ENCODE data around the gene GSTO1.

DNA sequence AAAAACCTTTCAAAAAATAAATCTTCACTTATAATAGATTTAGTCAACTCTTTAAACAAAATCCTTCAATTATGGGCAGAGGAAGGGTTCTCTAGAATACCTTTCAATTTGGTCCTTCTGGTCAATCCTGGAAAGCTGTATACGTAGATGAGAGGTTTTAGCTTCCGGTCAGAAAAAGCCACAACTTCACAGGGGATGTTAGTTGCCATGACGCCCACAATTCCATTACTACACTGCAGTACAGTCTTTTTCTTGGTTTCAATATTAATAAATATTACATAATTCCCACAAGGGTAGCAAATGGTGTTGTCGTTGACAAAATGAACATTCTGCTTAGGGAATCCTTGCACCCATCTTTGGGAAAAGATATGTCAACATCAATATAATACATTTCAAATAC is 24.2 kb upstream of the GSTO1 start:
- TF ChIP-seq POLR2AphosphoS5 (IDR thresholded peaks at IDR 0.05; ENCODE audit: low read depth, low read length): no peak
- no peak for TF ChIP-seq POLR2A (IDR thresholded peaks at IDR 0.05; ENCODE audit: low read depth, low read length)
- TF ChIP-seq TAF1 (IDR thresholded peaks at IDR 0.05; ENCODE audit: borderline replicate concordance, low read depth, low read length): no peak
